ENCODE measurements around the gene MYO7B.
A peak's percentile ranks its signal among the peaks of the same experiment; 100 is the strongest.

MYO7B gene

DNA sequence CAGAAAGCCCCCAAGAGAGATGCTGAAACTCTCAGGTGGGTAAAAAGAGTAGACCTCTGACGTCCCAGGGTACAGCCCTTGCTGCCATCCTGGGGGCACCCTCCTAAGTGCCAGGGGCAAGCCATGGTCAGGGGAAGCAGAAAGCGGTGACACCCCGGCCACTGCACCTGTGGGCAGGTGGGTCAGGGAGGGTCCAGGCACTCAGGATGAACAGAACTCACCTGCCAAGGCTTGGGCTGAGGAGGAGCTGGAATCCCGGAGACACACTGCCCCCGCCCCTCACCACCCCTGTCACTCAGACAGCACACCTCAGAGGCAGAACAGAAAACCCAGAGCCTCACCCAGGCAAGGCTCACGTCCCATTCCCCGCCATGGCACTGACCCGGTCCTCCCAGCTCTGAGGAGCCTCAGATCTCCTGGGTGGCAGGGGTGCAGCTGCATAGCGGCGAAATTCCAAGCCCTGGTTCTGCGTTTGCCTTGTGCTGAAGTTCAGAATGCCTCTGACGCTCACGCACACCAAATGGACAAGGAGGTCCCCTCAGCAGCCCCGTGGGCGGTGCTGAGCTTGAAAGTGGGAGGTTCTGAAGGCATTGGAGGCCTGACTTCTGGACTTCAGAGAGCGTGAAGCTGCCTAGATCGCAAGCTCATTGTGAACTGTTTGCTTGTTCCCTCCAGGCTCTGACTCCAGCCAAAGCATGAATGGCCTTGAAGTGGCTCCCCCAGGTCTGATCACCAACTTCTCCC, 114.7 kb downstream of the MYO7B start:
- Mint-ChIP-seq H3K27ac (no peak overlapping the region), H3K27me3 (peaks cover 8% of the 10 kb centered on the region), H3K36me3 (ENCODE audit: low read depth) (peaks cover 7% of the 10 kb centered on the region), H3K4me3 (no peak overlapping the region), H3K9me3 (no peaks in the 10 kb centered on the region), H3K4me1 (ENCODE audit: low read depth) (peaks cover 42% of the 10 kb centered on the region)
- intact Hi-C loops (cut with micrococcal nuclease) = no loop called here

DNA sequence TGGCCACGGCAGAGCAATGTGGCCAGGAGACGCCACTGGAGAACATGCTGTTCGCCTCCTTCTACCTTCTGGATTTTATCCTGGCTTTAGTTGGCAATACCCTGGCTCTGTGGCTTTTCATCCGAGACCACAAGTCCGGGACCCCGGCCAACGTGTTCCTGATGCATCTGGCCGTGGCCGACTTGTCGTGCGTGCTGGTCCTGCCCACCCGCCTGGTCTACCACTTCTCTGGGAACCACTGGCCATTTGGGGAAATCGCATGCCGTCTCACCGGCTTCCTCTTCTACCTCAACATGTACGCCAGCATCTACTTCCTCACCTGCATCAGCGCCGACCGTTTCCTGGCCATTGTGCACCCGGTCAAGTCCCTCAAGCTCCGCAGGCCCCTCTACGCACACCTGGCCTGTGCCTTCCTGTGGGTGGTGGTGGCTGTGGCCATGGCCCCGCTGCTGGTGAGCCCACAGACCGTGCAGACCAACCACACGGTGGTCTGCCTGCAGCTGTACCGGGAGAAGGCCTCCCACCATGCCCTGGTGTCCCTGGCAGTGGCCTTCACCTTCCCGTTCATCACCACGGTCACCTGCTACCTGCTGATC, 115.4 kb downstream of the MYO7B start:
- peaks cover 42% of the 10 kb centered on the region for H3K4me1 Mint-ChIP-seq (ENCODE audit: low read depth)
- no peak overlapping the region for H3K4me3 Mint-ChIP-seq
- H3K27me3 Mint-ChIP-seq = peaks cover 8% of the 10 kb centered on the region
- H3K27ac Mint-ChIP-seq = no peak overlapping the region
- intact Hi-C loops (cut with micrococcal nuclease) = no loop called here
- H3K9me3 Mint-ChIP-seq = no peaks in the 10 kb centered on the region
- H3K36me3 Mint-ChIP-seq (ENCODE audit: low read depth) = peaks cover 7% of the 10 kb centered on the region

DNA sequence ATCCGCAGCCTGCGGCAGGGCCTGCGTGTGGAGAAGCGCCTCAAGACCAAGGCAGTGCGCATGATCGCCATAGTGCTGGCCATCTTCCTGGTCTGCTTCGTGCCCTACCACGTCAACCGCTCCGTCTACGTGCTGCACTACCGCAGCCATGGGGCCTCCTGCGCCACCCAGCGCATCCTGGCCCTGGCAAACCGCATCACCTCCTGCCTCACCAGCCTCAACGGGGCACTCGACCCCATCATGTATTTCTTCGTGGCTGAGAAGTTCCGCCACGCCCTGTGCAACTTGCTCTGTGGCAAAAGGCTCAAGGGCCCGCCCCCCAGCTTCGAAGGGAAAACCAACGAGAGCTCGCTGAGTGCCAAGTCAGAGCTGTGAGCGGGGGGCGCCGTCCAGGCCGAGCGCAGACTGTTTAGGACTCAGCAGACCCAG, 115.9 kb downstream of the MYO7B start:
- H3K4me3 Mint-ChIP-seq = no peak overlapping the region
- peaks cover 37% of the 10 kb centered on the region for H3K4me1 Mint-ChIP-seq (ENCODE audit: low read depth)
- H3K36me3 Mint-ChIP-seq (ENCODE audit: low read depth) = peaks cover 7% of the 10 kb centered on the region
- peaks cover 8% of the 10 kb centered on the region for H3K27me3 Mint-ChIP-seq
- H3K9me3 Mint-ChIP-seq = no peaks in the 10 kb centered on the region
- no peak overlapping the region for H3K27ac Mint-ChIP-seq
- intact Hi-C loops (cut with micrococcal nuclease) = no loop called here

DNA sequence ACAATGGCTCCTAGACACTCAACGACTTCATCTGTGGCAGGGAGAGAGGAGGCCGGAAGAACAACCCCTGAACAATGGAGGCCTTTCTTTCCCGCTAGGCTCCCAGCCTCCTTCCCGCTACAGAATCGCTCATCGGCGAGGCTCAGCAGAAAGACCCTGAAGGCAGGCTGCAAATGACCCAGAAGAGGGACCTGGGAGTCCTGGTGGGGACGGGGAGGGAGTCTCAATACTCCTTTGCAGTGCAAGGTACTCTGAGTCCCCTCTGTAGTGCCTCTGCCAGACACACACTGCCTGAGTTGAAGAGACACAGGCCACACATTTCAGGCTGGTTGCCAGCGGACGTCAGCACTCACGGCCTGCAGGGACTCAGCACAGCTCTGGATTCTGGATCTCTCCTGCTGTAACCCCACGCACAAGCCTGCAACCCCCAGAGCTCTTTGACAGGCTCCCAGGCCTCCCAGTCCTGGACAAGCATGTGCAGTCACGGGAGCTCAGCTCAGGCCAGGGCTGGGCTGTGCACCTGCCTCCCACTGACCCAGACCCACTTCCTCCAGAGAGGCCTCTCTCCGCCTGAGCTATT, 116.6 kb downstream of the MYO7B start:
- peaks cover 8% of the 10 kb centered on the region for H3K27me3 Mint-ChIP-seq
- H3K36me3 Mint-ChIP-seq (ENCODE audit: low read depth) = peaks cover 7% of the 10 kb centered on the region
- intact Hi-C loops (cut with micrococcal nuclease) = no loop called here
- no peak overlapping the region for H3K4me3 Mint-ChIP-seq
- H3K27ac Mint-ChIP-seq = no peak overlapping the region
- peaks cover 30% of the 10 kb centered on the region for H3K4me1 Mint-ChIP-seq (ENCODE audit: low read depth)
- H3K9me3 Mint-ChIP-seq = no peaks in the 10 kb centered on the region

DNA sequence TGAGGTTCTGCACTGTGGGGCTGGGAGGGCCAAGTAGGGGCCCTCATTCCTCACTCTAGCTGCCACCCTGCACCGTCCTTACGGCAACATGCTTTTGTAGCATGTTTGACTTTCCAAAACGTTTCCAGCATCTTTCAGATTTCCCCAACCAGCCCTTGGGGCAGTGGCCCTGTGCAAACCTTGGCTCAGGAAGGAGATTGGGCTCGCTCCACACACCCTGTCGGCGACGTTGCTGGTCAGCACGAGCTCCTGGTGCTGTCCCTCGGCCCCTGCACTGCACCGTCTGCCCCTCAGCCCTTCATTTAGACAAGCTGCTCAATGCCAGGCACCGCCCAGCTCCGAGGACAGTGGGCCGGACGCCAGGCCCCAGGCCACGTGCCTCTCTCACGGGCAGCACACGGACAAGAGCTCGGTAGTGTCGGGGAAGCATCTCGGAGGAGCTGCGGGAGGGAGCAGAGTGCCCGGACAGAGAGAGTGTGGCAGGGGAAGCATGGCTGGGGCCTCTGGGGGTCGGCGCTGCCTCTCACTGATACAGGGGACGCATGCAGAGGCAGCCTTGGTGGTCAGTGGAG, 117.4 kb downstream of the MYO7B start:
- Mint-ChIP-seq H3K4me3 (no peak overlapping the region), H3K4me1 (ENCODE audit: low read depth) (peaks cover 22% of the 10 kb centered on the region), H3K27me3 (peaks cover 7% of the 10 kb centered on the region), H3K36me3 (ENCODE audit: low read depth) (peaks cover 7% of the 10 kb centered on the region), H3K27ac (no peak overlapping the region), H3K9me3 (no peaks in the 10 kb centered on the region)
- intact Hi-C loops (cut with micrococcal nuclease) = no loop called here

DNA sequence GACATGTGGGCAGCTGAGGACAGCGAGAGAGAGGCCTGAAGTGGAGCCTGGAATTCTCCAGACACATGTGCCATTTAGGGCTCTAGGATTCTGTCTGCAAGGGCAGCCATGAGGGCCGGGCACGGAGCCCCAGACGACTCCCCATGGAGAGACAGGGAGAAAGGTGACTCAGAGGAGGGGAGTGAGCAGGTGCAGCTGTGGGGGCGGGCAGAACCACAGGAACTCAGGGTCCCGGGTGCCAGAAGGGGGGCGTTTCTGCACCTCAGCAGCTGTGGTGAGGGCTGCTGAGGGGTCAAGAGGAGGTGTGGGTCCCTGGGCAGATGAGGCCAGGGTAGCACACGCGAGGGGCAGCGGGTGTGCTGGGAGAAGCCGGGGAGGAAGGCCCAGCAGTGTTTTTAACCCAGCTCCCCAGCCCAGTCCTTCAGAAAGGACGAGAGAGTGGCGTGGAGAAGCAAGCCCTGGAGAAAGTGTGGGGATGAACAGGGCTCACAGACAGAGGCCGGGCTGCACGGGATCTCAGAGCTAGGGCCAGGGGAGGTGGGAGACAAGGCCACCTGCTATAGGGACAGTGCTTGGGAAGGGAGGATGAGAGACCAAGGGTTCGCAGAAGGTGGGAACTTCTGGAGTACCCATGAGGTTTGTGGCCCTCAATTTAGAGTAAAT, 118.1 kb downstream of the MYO7B start:
- peaks cover 7% of the 10 kb centered on the region for H3K36me3 Mint-ChIP-seq (ENCODE audit: low read depth)
- H3K27me3 Mint-ChIP-seq = peaks cover 7% of the 10 kb centered on the region
- intact Hi-C loops (cut with micrococcal nuclease) = no loop called here
- H3K4me3 Mint-ChIP-seq = no peak overlapping the region
- peaks cover 18% of the 10 kb centered on the region for H3K4me1 Mint-ChIP-seq (ENCODE audit: low read depth)
- no peaks in the 10 kb centered on the region for H3K9me3 Mint-ChIP-seq
- H3K27ac Mint-ChIP-seq = peak overlapping the region; percentile 11

DNA sequence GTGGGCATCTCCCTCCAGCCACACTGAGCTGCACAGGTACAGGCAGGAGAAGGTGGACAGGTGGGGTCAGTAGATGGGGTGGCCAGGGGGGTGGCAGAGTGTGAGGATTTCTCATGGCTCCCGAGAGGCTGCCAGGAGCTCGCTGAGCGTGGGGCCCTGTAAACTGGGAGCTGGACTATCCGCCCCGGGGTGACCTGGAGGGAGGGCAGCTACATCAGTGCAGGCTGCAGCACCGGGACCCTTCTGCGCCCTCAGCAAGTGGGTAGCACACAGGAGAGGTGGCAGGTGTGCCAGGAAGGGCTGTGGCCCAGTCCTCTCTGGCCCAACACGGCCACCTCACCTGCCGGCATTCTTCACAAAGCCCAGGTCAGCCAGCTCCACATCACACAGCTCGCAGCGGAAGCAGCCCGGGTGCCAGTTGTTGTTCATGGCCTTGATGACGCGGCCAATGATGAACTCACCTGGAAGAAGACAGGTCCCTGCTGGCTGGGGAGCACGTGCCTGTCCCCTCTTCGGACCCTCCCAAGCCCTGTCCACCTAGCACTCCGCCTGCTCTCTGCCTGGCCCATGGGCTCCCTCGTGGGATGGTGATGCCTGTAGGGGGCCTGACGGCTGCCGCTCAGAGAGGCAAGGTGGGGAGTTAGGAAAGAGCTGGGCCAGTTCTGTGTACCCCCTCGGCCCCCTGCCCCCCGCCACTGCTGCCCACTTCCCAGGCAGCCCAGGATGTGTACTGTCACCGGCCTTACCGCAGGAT, 118.8 kb downstream of the MYO7B start:
- intact Hi-C loops (cut with micrococcal nuclease) = no loop called here
- no peak overlapping the region for H3K4me3 Mint-ChIP-seq
- peaks cover 7% of the 10 kb centered on the region for H3K27me3 Mint-ChIP-seq
- peak overlapping the region; percentile 11 for H3K27ac Mint-ChIP-seq
- peaks cover 14% of the 10 kb centered on the region for H3K4me1 Mint-ChIP-seq (ENCODE audit: low read depth)
- peaks cover 7% of the 10 kb centered on the region for H3K36me3 Mint-ChIP-seq (ENCODE audit: low read depth)
- no peaks in the 10 kb centered on the region for H3K9me3 Mint-ChIP-seq

DNA sequence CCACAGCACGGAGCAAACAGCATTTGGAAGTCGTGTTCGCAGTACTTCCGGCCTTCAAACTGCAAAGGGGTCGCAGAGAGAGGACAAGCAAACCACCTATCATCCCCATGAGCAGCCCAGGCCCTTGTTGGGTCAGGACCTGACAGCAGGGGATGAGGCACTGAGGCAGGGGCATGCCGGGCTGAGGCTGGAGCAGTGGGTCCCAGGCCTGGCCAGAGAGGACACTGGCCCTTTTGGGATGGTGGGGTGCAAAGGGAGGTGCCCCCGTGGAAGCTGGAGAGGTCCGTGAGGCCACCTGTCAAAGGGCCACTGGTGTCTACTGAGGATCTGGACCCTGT, 119.3 kb downstream of the MYO7B start:
- Mint-ChIP-seq H3K4me1 (ENCODE audit: low read depth) (peaks cover 12% of the 10 kb centered on the region), H3K9me3 (no peaks in the 10 kb centered on the region), H3K27me3 (peaks cover 7% of the 10 kb centered on the region), H3K36me3 (ENCODE audit: low read depth) (peaks cover 7% of the 10 kb centered on the region), H3K27ac (no peak overlapping the region), H3K4me3 (no peak overlapping the region)
- intact Hi-C loops (cut with micrococcal nuclease) = no loop called here

DNA sequence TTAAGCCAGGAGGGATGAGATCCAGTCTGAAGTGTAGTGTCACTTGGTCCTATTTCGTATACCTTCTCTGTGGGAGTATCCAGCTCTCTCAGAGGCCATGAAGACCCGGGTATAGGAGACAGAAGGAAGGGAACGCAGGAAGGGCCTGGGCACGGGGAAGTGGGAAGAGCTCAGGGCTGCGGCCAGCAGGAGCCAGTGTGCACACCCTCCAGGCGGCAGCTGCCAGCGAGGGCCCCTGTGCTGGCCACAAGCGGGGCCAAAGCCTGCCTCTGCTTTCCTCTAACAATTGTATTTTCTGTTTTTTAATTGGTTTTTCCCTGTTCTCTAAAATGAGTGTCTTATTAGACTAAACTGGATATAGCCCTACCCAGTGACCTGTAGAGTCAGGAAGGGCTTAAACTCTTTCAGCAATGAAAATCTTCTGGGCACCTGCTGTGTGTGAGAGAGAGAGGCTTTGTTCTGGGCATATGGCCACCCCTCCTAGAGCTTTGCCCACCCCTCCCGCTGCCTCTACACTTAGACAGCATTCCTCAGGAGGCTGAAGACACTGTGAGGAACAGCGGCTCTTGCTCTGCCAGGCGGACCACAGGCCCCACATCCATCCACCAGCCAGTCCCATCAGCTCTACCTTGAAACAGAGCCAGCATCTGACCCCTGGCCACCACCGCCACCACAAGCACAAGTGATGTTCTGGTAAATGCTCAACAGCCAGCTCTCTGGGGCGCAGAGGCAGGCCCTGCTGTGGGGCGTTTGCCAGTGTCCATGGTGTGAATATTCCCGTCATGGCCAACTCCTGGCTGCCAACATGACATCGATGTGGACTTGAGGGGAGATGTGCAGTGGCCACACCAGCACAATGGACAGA, 120.0 kb downstream of the MYO7B start:
- intact Hi-C loops (cut with micrococcal nuclease) = no loop called here
- Mint-ChIP-seq H3K9me3 (no peaks in the 10 kb centered on the region), H3K4me1 (ENCODE audit: low read depth) (peaks cover 15% of the 10 kb centered on the region), H3K27ac (no peak overlapping the region), H3K4me3 (no peak overlapping the region), H3K36me3 (ENCODE audit: low read depth) (peaks cover 7% of the 10 kb centered on the region), H3K27me3 (peaks cover 7% of the 10 kb centered on the region)

DNA sequence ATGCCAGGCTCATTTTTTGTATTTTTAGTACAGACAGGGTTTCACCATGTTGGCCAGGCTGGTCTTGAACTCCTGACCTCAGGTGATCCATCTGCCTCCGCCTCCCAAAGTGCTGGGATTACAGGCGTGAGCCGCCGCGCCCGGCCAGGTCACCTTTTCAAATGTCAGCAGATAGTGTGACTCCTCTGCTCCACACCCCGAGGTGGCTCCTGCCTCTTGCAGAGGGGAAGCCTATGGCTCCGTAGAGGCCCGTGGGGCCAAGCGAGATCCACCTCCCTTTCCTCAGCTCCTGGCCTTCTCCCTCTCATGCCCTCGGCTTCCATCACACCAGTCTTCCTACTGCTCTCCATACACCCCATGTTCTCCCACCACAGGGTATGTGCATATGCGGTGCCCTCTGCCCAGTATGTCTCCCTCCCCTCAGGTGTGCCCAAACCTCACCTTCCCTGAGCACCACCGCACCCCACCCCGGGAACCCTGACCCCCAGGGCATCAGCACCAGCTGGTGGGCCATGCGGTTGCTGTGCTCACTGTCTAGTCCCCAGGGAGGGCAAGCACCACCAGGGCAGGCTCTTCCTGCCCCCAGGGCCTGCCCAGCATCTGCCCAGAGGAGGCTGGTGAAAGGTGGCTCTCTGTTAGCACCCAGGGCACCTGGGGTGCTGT, 121.2 kb downstream of the MYO7B start:
- peaks cover 4% of the 10 kb centered on the region for H3K27me3 Mint-ChIP-seq
- H3K9me3 Mint-ChIP-seq = no peaks in the 10 kb centered on the region
- H3K36me3 Mint-ChIP-seq (ENCODE audit: low read depth) = peaks cover 7% of the 10 kb centered on the region
- no peak overlapping the region for H3K4me3 Mint-ChIP-seq
- intact Hi-C loops (cut with micrococcal nuclease) = no loop called here
- H3K4me1 Mint-ChIP-seq (ENCODE audit: low read depth) = peaks cover 21% of the 10 kb centered on the region
- no peak overlapping the region for H3K27ac Mint-ChIP-seq

DNA sequence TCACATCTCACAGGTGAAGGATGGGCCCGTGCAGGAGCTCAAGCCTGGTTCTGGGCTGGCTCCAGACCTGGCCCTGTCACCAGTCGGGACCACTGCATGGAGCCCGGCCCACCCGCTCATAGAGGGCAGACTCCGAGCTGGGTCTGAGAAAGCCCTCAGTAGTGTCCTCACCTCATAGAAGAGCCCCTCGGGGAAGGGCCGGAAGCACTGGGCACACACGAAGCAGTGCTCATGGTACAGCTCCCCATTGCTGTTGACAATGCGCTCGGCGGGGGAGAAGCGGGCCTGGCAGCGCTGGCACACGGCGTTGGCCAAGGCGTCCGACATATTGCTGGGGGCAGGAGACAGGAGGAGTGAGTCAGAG, 121.7 kb downstream of the MYO7B start:
- Mint-ChIP-seq H3K27ac (no peak overlapping the region), H3K4me3 (no peak overlapping the region), H3K27me3 (peaks cover 6% of the 10 kb centered on the region), H3K9me3 (no peaks in the 10 kb centered on the region), H3K36me3 (ENCODE audit: low read depth) (peaks cover 7% of the 10 kb centered on the region), H3K4me1 (ENCODE audit: low read depth) (peaks cover 24% of the 10 kb centered on the region)
- intact Hi-C loops (cut with micrococcal nuclease) = no loop called here

DNA sequence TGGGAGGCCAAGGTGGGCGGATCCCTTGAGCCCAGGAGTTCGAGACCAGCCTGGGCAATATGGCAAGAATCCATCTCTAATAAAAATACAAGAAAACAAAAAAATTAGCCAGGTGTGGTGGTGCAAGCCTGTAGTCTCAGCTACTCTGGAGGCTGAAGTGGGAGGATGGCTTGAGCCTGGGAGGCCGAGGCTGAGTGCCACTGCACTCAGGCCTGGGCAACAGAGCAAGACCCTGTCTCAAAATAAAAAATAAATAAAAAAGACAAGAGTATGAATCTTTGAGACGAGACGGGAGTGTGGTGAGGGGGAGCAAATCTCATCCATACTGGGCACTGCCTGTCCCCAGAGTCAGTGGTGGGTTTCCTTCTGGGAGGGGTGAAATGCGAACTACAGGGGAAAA, 122.7 kb downstream of the MYO7B start:
- H3K9me3 Mint-ChIP-seq = no peaks in the 10 kb centered on the region
- H3K4me1 Mint-ChIP-seq (ENCODE audit: low read depth) = peaks cover 25% of the 10 kb centered on the region
- peaks cover 5% of the 10 kb centered on the region for H3K36me3 Mint-ChIP-seq (ENCODE audit: low read depth)
- peaks cover 11% of the 10 kb centered on the region for H3K27me3 Mint-ChIP-seq
- H3K4me3 Mint-ChIP-seq = no peak overlapping the region
- H3K27ac Mint-ChIP-seq = no peak overlapping the region
- intact Hi-C loops (cut with micrococcal nuclease) = no loop called here
